Measurements from ENCODE around the gene CFAP46. TPM values are rescaled to one million over a fixed set of nuclear protein-coding genes. Genes with fewer than 3 reads are reported as not detected.

Gene CFAP46
- total and polyA plus RNA-seq, 9 of the 15 experiments (the other 6 are each of a cell fraction or from before 2014, with no cell fraction given), result not detected

- no peak for TF ChIP-seq RERE (CRISPR knock-in tag; IDR thresholded peaks at IDR 0.05; ENCODE audit: borderline replicate concordance)
- TF ChIP-seq DIDO1 (tag; IDR thresholded peaks at IDR 0.05; ENCODE audit: low read depth), result no peak
- no peak for TF ChIP-seq FOXK2 (conservative IDR thresholded peaks at IDR 0.05 in 1 of 2, IDR thresholded peaks at IDR 0.05 in 1 of 2; ENCODE audit: low read depth in 2 of 2)
- TF ChIP-seq WHSC1 (IDR thresholded peaks at IDR 0.05; ENCODE audit: low read length), result no peak
These were observed 173.8 kb downstream of the CFAP46 start (continued) for GRCh38 chr10:132768346-132769248.
